Bronchial epithelial cell (primary cell): ENCODE measurements around the gene SLC6A3. TPM values are rescaled to one million over a fixed set of nuclear protein-coding genes. Genes with fewer than 3 reads are reported as not detected.

Experiments
- DNase-seq: peaks from one replicate; pipeline ENCODE4 v3.0.0-alpha.2; 2010; ENCODE audit warnings: low read depth
- FAIRE-seq: peaks from 2 replicates; lab custom pipeline; 2011; peaks lifted over from hg19 to GRCh38; lab: Jason Lieb, UNC
- H3K27me3 ChIP-seq: 2 replicates; pipeline ENCODE4 v1.5.1; 2011; ENCODE audit warnings: low read length; ENCODE audit not compliant: control insufficient read depth, insufficient read depth
- H3K36me3 ChIP-seq: 2 replicates; pipeline ENCODE4 v1.5.1; 2011; ENCODE audit warnings: low read length; ENCODE audit not compliant: control insufficient read depth, insufficient read depth
- H3K4me3 ChIP-seq: 2 replicates; pipeline ENCODE4 v1.5.1; 2011; ENCODE audit warnings: mild to moderate bottlenecking, low read depth, low read length, control low read depth
- total RNA-seq: library from RNA; depleted of rRNA; stranded (reverse); fragments of >200 nt; gene quantifications from 2 replicates; pipeline ENCODE4 v1.2.1, GENCODE V29; 2014
- TF ChIP-seq, protein P1 (sequence below): IDR thresholded peaks from 2 replicates; pipeline ENCODE4 v1.5.1; 2011; ENCODE audit warnings: mild to moderate bottlenecking, moderate library complexity, low read length, control low read depth, inconsistent platforms; ENCODE audit not compliant: insufficient read depth, severe bottlenecking

SLC6A3 gene
- total RNA-seq, 1 donor from 2014 or later: not detected

DNA sequence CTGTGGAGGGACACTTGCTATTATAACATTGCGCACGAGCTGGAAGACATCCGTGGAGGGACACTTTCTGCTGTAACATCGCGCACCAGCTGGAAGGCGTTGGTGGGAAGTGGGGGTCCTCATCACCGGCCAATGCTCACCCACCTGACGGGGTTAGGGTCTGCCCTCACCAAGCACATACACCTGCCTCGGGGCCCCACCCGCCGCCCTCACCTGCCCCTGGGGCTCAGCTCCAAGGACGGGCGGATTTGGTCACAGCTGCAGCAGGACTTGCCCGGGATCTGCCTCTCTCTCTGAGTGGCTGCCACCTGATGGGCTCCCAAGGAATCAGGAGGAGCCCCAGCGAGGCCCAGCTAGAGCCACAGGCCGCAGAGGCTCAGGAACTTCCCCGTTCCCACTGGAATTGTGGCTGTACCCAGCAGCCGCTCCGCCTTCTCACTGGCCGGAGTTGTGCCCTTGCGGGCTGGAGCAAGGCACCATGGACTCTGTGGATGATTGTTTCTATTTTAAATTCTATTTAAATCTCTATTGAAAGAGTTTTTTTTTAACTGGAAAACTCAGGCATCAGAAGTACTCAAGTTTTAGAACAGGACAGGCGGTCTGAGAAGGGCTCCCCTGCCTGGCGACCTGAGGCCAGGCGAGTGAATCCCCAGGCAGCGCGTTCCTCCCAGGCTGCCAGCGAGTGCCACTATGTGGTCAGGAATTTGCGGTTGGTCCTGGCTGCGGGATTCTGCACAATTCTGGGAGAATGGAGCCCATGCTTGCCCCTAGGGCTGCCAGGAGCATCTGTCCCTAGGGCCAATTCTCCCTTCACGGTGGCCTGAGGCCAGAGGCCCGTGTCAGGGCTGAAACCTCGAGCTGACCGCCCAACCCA, 38.9 kb upstream of the SLC6A3 start:
- Histone ChIP-seq H3K36me3 (peaks cover 15% of the 10 kb centered on the region), H3K4me3 (no peak overlapping the region), H3K27me3 (no peaks in the 10 kb centered on the region)
- DNase-seq (no peak), FAIRE-seq (no peak)
- TF ChIP-seq, protein P1, sequence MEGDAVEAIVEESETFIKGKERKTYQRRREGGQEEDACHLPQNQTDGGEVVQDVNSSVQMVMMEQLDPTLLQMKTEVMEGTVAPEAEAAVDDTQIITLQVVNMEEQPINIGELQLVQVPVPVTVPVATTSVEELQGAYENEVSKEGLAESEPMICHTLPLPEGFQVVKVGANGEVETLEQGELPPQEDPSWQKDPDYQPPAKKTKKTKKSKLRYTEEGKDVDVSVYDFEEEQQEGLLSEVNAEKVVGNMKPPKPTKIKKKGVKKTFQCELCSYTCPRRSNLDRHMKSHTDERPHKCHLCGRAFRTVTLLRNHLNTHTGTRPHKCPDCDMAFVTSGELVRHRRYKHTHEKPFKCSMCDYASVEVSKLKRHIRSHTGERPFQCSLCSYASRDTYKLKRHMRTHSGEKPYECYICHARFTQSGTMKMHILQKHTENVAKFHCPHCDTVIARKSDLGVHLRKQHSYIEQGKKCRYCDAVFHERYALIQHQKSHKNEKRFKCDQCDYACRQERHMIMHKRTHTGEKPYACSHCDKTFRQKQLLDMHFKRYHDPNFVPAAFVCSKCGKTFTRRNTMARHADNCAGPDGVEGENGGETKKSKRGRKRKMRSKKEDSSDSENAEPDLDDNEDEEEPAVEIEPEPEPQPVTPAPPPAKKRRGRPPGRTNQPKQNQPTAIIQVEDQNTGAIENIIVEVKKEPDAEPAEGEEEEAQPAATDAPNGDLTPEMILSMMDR: no peak

DNA sequence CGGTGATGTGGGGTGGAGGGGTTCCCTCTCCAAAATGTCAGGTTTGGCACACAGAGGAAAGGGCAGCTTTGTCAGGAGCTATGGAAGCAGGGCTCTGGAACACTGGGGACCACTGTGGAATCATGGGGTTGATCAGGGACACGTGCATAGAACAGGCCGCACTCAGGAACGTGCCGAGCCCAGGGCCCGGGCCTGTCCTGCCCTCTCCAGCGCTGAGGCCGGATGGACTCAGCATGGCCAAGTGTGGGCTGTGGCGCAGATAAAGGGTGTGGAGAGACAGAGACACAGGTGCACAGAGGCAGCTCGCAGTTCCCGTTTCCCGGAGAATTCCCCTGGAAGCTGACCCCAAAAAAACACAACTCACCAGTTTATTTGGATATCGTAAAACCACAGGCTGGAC, 37.8 kb upstream of the SLC6A3 start:
- no peak for DNase-seq
- TF ChIP-seq, protein P1: no peak
- Histone ChIP-seq H3K27me3 (no peaks in the 10 kb centered on the region), H3K36me3 (peaks cover 15% of the 10 kb centered on the region), H3K4me3 (no peak overlapping the region)
- FAIRE-seq: no peak

DNA sequence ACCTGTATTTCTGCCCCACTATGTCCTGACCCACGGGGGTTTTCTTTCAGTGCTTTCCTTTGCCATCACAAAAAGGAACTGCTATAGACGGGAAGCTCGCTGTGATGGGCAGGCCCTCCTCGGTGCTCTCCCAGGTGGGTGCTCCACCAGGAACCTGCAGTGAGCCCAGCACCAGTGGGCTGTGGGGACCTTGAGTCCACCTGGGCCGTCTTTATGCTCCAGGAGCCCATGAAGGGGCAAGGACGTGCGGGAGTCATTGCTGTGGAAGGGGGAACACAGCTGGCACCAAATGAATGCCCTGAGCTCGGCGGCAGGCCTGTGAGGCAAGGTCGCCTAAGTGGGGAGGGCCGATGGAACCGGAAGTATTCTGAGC, 36.7 kb upstream of the SLC6A3 start:
- FAIRE-seq: no peak
- peaks cover 10% of the 10 kb centered on the region for H3K36me3 ChIP-seq

DNA sequence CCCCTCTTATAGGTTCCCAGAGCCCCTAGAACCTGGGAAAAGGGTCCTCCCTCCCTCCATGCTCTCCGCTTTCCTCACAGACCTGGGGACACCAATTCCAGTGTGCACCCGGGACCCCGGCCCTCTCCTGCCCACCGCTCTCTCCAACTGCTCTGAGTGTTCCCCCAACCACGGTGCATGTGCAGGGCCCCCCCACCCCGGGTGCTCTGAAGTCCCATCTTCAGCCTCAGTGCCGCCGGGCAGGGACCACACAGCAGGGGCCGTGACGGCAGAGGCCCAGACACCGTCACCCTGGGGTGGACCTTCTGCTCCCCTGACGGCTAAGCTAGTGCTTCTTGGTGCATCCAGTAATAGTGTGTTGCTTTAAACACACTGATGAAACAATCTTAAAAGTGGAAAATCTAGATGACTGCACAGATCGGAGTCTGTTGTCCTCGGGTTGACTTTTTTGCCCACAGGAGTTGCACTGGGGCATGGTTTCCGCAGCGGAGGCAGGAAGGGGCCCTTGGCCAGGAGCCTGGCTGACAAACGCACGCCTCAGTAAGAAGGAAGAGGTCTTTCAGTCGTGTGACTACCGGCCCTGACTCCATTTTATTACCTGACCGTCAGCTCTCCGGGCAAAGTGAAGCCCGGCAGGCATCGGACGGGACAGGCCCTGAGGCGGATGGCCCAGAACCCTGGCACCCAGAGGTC, 36.2 kb upstream of the SLC6A3 start:
- Histone ChIP-seq H3K4me3 (no peak overlapping the region), H3K36me3 (peaks cover 7% of the 10 kb centered on the region), H3K27me3 (no peaks in the 10 kb centered on the region)
- DNase-seq (no peak), FAIRE-seq (no peak)
- TF ChIP-seq, protein P1: no peak

More for the DNA sequence above, 36.7 kb upstream of the SLC6A3 start:
- H3K4me3 ChIP-seq: no peak overlapping the region
- no peaks in the 10 kb centered on the region for H3K27me3 ChIP-seq
- TF ChIP-seq, protein P1: no peak
- DNase-seq: no peak

DNA sequence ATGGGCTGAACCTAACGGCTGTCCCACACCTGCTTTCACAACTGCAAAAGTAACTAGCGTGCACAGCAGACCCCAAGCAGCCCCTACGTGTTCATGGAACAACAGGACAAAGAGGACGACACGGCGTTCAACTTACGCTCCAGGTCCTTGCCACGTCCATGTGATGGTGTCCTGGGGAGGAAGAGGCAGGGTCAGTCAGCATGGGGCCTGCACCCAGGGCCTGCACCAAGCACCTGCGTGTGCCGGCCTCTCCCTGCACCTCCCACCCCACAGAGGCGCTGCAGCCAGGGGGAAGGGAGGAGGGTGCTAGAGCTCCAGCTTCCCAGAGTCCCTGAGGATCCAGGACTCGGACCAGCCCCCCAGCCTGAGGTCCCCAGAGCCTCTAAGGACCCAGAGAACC, 35.6 kb upstream of the SLC6A3 start:
- no peak for FAIRE-seq
- TF ChIP-seq, protein P1: no peak
- H3K4me3 ChIP-seq: no peak overlapping the region
- DNase-seq: no peak
- peaks cover 6% of the 10 kb centered on the region for H3K36me3 ChIP-seq
- no peaks in the 10 kb centered on the region for H3K27me3 ChIP-seq
